ENCODE results near the gene GNB1. TPM values are rescaled to one million over a fixed set of nuclear protein-coding genes. Genes with fewer than 3 reads are reported as not detected.

Gene GNB1
- total RNA-seq, 1 experiment from 2014 or later: 400 TPM

DNA sequence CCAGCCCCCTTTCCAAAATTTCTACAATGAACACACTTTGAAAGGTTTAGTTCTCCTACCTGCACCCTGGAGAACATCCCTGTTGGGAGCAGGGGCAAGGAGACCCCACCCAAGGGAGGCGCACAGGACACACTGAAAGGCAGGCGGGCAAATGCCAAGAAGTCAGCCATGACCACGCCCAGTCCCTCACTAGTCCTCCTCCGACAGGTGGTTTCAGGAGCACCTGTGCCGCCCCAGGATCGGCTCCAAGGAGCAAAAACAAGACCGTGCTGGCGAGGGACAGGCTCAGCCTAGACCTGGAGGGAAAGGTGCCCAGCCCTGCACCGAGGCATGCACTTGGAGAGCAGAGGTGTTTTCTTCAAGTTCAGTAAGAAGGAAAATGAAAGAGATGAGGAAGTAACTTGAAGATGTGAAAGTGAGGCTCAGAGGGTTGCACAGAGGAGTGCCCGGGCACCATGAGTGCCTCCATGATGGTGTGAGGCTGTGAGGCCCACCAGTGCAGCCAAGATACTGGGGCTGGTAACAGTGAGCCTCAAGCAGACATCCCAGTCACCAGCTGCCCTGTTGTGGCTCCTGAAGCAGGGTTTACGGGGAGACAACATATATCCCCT is 93.1 kb downstream of the GNB1 start:
- no peak overlapping the region for H4K91ac ChIP-seq (ENCODE audit: insufficient read length, low read depth, low read length)
- H2BK12ac ChIP-seq (ENCODE audit: insufficient read length, low read depth, low read length): no peak overlapping the region
- no peak overlapping the region for H2AFZ ChIP-seq (ENCODE audit: low read length)
- WGBS (ENCODE audit: extremely low coverage, insufficient read length, low lambda C conversion rate): no CpG with 5 or more reads among the region's 11 CpGs
- H3K56ac ChIP-seq (ENCODE audit: insufficient read length, low read depth, low read length): no peak overlapping the region
- H2AK5ac ChIP-seq (ENCODE audit: insufficient read length, low read length): no peak overlapping the region
- H3K27ac ChIP-seq (ENCODE audit: insufficient read length, low read depth, low read length): no peak overlapping the region
- H3K23me2 ChIP-seq (ENCODE audit: insufficient read length, low read depth, low read length, poor library complexity, severe bottlenecking): no peaks in the 10 kb centered on the region
- no peak overlapping the region for H3K9ac ChIP-seq (ENCODE audit: extremely low read depth, insufficient read length, low read length)
- Mint-ChIP-seq H3K27ac (peak overlapping the region in 1 of 3 experiments; percentile 79; a peak in 1 of 7 replicates), H3K4me3 (no peak overlapping the region), H3K36me3 (ENCODE audit: insufficient read depth in 1 of 3, low read depth in 3 of 3) (peaks cover 45 to 79% (median 78%) of the 10 kb centered on the region in 3 experiments), H3K9me3 (no peaks in the 10 kb centered on the region), H3K27me3 (ENCODE audit: low read depth) (no peaks in the 10 kb centered on the region), H3K4me1 (peaks cover 4 to 12% of the 10 kb centered on the region in 2 experiments; a peak in 3 of 4 replicates)
- H3K4me2 ChIP-seq (ENCODE audit: insufficient read depth, insufficient read length, low read length): no peak overlapping the region
- peaks cover 6% of the 10 kb centered on the region for H3K79me1 ChIP-seq (ENCODE audit: insufficient read depth, low read depth, low read length, poor library complexity, severe bottlenecking)
- no peak overlapping the region for H2BK5ac ChIP-seq (ENCODE audit: insufficient read length, low read length)
- DNase-seq: no peak
- H2BK20ac ChIP-seq (ENCODE audit: low read depth, low read length, poor library complexity, severe bottlenecking): no peak overlapping the region
- no peak overlapping the region for H4K8ac ChIP-seq (replicated peaks; ENCODE audit: insufficient read length, low read depth, low read length)
- no peak overlapping the region for H2BK120ac ChIP-seq (ENCODE audit: low read depth, low read length, poor library complexity, severe bottlenecking)
- TF ChIP-seq, protein P1, sequence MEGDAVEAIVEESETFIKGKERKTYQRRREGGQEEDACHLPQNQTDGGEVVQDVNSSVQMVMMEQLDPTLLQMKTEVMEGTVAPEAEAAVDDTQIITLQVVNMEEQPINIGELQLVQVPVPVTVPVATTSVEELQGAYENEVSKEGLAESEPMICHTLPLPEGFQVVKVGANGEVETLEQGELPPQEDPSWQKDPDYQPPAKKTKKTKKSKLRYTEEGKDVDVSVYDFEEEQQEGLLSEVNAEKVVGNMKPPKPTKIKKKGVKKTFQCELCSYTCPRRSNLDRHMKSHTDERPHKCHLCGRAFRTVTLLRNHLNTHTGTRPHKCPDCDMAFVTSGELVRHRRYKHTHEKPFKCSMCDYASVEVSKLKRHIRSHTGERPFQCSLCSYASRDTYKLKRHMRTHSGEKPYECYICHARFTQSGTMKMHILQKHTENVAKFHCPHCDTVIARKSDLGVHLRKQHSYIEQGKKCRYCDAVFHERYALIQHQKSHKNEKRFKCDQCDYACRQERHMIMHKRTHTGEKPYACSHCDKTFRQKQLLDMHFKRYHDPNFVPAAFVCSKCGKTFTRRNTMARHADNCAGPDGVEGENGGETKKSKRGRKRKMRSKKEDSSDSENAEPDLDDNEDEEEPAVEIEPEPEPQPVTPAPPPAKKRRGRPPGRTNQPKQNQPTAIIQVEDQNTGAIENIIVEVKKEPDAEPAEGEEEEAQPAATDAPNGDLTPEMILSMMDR (conservative IDR thresholded peaks at IDR 0.05): no peak
- H3K79me2 ChIP-seq (ENCODE audit: insufficient read depth, low read length): peaks cover 4% of the 10 kb centered on the region; the same call in 1 of the 2 replicates
- no peak overlapping the region for H3K4ac ChIP-seq (ENCODE audit: low read depth, low read length)
- no peak overlapping the region for H3K14ac ChIP-seq (ENCODE audit: insufficient read depth, low read length)
- no peak overlapping the region for H2BK15ac ChIP-seq (ENCODE audit: low read depth, low read length)
- H3K4me1 ChIP-seq (ENCODE audit: insufficient read depth, low read length): no peaks in the 10 kb centered on the region
- no peak overlapping the region for H4K5ac ChIP-seq (ENCODE audit: insufficient read length, low read depth, low read length)
- H3K9me3 ChIP-seq (ENCODE audit: control insufficient read depth, low read depth, low read length): no peaks in the 10 kb centered on the region
- H4K20me1 ChIP-seq (ENCODE audit: control insufficient read depth, insufficient read depth, insufficient read length): peaks cover 3% of the 10 kb centered on the region
- H3T11ph ChIP-seq (ENCODE audit: low read length): no peak overlapping the region
- H3K18ac ChIP-seq (ENCODE audit: insufficient read length, low read depth, low read length): no peak overlapping the region
- H3K23ac ChIP-seq (ENCODE audit: insufficient read length, low read depth, low read length): no peak overlapping the region
- no peaks in the 10 kb centered on the region for H3K27me3 ChIP-seq (ENCODE audit: insufficient read depth, low read length)

Data from H9 (cell line).